IMR-90 (cell line): ENCODE data around the gene PPIP5K2. TPM values are rescaled to one million over a fixed set of nuclear protein-coding genes. Genes with fewer than 3 reads are reported as not detected.

Experiments
- ATAC-seq: fragments of 200-7000 bp; cut with Tn5 transposase; 2 replicates; pipeline ENCODE4 v1.9.1; 2020; ENCODE audit warnings: low read depth, mild to moderate bottlenecking, moderate library complexity
- BruUV-seq: library from RNA; stranded (reverse); fragments of 400-500 nt; replicated peaks from 2 replicates; lab custom pipeline; 2021; lab: Mats Ljungman, UMichigan
- CTCF ChIA-PET: fragments of 300-600 bp; formaldehyde crosslinking; extraction: SDS; loops from one replicate; lab custom pipeline; 2021; ENCODE audit warnings: antibody characterized with exemption; lab: Yijun Ruan, JAX
- POLR2A ChIA-PET: fragments of 300-600 bp; sonication (Branson Sonifier 250); formaldehyde crosslinking; loops from one replicate; lab custom pipeline; 2022; ENCODE audit warnings: antibody characterized with exemption; ENCODE audit not compliant: unreplicated experiment; lab: Charles Lee
- DNase-seq: peaks from one replicate; pipeline ENCODE4 v3.0.0; 2013
- H2AFZ ChIP-seq: replicated peaks from 2 replicates; pipeline ENCODE3; 2013; ENCODE audit warnings: low read length, mild to moderate bottlenecking; ENCODE audit not compliant: poor library complexity
- H2AK5ac ChIP-seq: 2 replicates; pipeline ENCODE4 v1.6.1; 2013; ENCODE audit warnings: low read depth, low read length, inconsistent platforms
- H2AK9ac ChIP-seq: replicated peaks from 2 replicates; pipeline ENCODE3; 2013; ENCODE audit warnings: mild to moderate bottlenecking, low read depth, low read length, moderate library complexity; ENCODE audit not compliant: poor library complexity
- H2BK120ac ChIP-seq: 2 replicates; pipeline ENCODE4 v1.6.1; 2013; ENCODE audit warnings: low read depth, low read length, inconsistent platforms
- H2BK15ac ChIP-seq: 3 replicates; pipeline ENCODE4 v1.6.1; 2013; ENCODE audit warnings: low read depth, low read length, inconsistent platforms
- H2BK20ac ChIP-seq: 2 replicates; pipeline ENCODE4 v1.6.1; 2013; ENCODE audit warnings: low read depth, mild to moderate bottlenecking, inconsistent platforms, low read length, moderate library complexity
- H2BK5ac ChIP-seq: 2 replicates; pipeline ENCODE4 v1.6.1; 2013; ENCODE audit warnings: mild to moderate bottlenecking, low read depth, low read length, inconsistent platforms; ENCODE audit not compliant: poor library complexity, severe bottlenecking
- H3K14ac ChIP-seq: replicated peaks from 2 replicates; pipeline ENCODE4 v1.6.1; 2013; ENCODE audit warnings: low read depth, low read length, inconsistent platforms
- H3K18ac ChIP-seq: 2 replicates; pipeline ENCODE4 v1.6.1; 2013; ENCODE audit warnings: low read depth, low read length, control low read depth
- H3K23ac ChIP-seq: 2 replicates; pipeline ENCODE4 v1.6.1; 2013; ENCODE audit warnings: low read depth, low read length, inconsistent platforms
- H3K27ac ChIP-seq: 2 replicates; pipeline ENCODE4 v1.5.1; 2013; ENCODE audit warnings: mild to moderate bottlenecking, control low read depth, low read length; ENCODE audit not compliant: insufficient read depth
- H3K27me3 ChIP-seq: 2 replicates; pipeline ENCODE4 v1.6.1; 2013; ENCODE audit warnings: low read length; ENCODE audit not compliant: control insufficient read depth, insufficient read depth
- H3K36me3 ChIP-seq: 2 replicates; pipeline ENCODE4 v1.6.1; 2013; ENCODE audit warnings: low read length, mixed read lengths; ENCODE audit not compliant: control insufficient read depth, insufficient read depth
- H3K4ac ChIP-seq: 2 replicates; pipeline ENCODE4 v1.6.1; 2013; ENCODE audit warnings: low read depth, low read length, inconsistent platforms
- H3K4me1 ChIP-seq: 2 replicates; pipeline ENCODE4 v1.6.1; 2013; ENCODE audit warnings: low read length, mixed read lengths; ENCODE audit not compliant: control insufficient read depth, insufficient read depth
- H3K4me2 ChIP-seq: 2 replicates; pipeline ENCODE4 v1.6.1; 2013; ENCODE audit warnings: low read depth, mild to moderate bottlenecking, control low read depth, low read length, moderate library complexity
- H3K4me3 ChIP-seq: 2 replicates; pipeline ENCODE4 v1.5.1; 2013; ENCODE audit warnings: low read depth, mild to moderate bottlenecking, control low read depth, low read length, moderate library complexity; ENCODE audit not compliant: insufficient read depth
- H3K56ac ChIP-seq: 2 replicates; pipeline ENCODE4 v1.6.1; 2013; ENCODE audit warnings: low read length, inconsistent platforms; ENCODE audit not compliant: insufficient read depth; ENCODE audit errors: extremely low read depth
- H3K79me1 ChIP-seq, 2 experiments: 2 replicates each; pipeline ENCODE4 v1.6.1; 2013; ENCODE audit warnings: low read length in 2 of 2, inconsistent platforms in 1 of 2, low read depth in 1 of 2
- H3K9ac ChIP-seq: 2 replicates; pipeline ENCODE4 v1.6.1; 2013; ENCODE audit warnings: low read depth, low read length, control low read depth
- H3K9me1 ChIP-seq: 2 replicates; pipeline ENCODE4 v1.6.1; 2013; ENCODE audit warnings: low read length, inconsistent platforms; ENCODE audit not compliant: insufficient read depth
- H3K9me3 ChIP-seq: 2 replicates; pipeline ENCODE4 v1.6.1; 2013; ENCODE audit warnings: low read length; ENCODE audit not compliant: control insufficient read depth, insufficient read depth
- H4K20me1 ChIP-seq: 2 replicates; pipeline ENCODE4 v1.6.1; 2013; ENCODE audit warnings: low read length, inconsistent platforms; ENCODE audit not compliant: insufficient read depth
- H4K5ac ChIP-seq: 2 replicates; pipeline ENCODE4 v1.6.1; 2013; ENCODE audit warnings: mild to moderate bottlenecking, low read depth, low read length, control low read depth
- H4K8ac ChIP-seq, 2 experiments: 2 replicates each; pipeline ENCODE4 v1.6.1; 2013; ENCODE audit warnings: low read depth in 2 of 2, low read length in 2 of 2, control low read depth in 1 of 2, inconsistent platforms in 1 of 2
- H4K91ac ChIP-seq: 2 replicates; pipeline ENCODE4 v1.6.1; 2013; ENCODE audit warnings: low read depth, low read length, inconsistent platforms; ENCODE audit not compliant: insufficient read depth
- BHLHE40 ChIP-seq: fragments of 150-350 bp; IDR thresholded peaks from 2 replicates; pipeline ENCODE4 v1.6.1; 2016; ENCODE audit warnings: mild to moderate bottlenecking, low read depth, low read length
- CEBPB ChIP-seq: IDR thresholded peaks from 2 replicates; pipeline ENCODE4 v1.6.1; 2012; ENCODE audit warnings: low read depth, low read length, improper control_type of control experiment
- CHD1 ChIP-seq: IDR thresholded peaks from 2 replicates; pipeline ENCODE4 v1.6.1; 2012; ENCODE audit warnings: low read depth, low read length, improper control_type of control experiment
- FOS ChIP-seq: fragments of 150-350 bp; IDR thresholded peaks from 2 replicates; pipeline ENCODE4 v1.6.1; 2016; ENCODE audit warnings: low read depth, low read length
- MAFK ChIP-seq: IDR thresholded peaks from 2 replicates; pipeline ENCODE4 v1.6.1; 2012; ENCODE audit warnings: low read depth, low read length, improper control_type of control experiment
- MAZ ChIP-seq: IDR thresholded peaks from 2 replicates; pipeline ENCODE4 v1.6.1; 2012; ENCODE audit warnings: low read depth, mild to moderate bottlenecking, low read length, improper control_type of control experiment, moderate library complexity, borderline replicate concordance
- MXI1 ChIP-seq: IDR thresholded peaks from 2 replicates; pipeline ENCODE4 v1.6.1; 2012; ENCODE audit warnings: low read depth, mild to moderate bottlenecking, low read length, moderate library complexity, borderline replicate concordance
- NFE2L2 ChIP-seq: fragments of 150-350 bp; IDR thresholded peaks from 2 replicates; pipeline ENCODE4 v1.6.1; 2016; ENCODE audit warnings: low read depth, mild to moderate bottlenecking, low read length
- POLR2A ChIP-seq: IDR thresholded peaks from 2 replicates; pipeline ENCODE4 v1.6.1; 2012; ENCODE audit warnings: mild to moderate bottlenecking, low read depth, low read length
- RAD21 ChIP-seq: IDR thresholded peaks from 2 replicates; pipeline ENCODE4 v1.6.1; 2012; ENCODE audit warnings: low read length, improper control_type of control experiment
- RCOR1 ChIP-seq: IDR thresholded peaks from 2 replicates; pipeline ENCODE4 v1.6.1; 2012; ENCODE audit warnings: mild to moderate bottlenecking, low read length, improper control_type of control experiment; ENCODE audit not compliant: insufficient replicate concordance
- RFX5 ChIP-seq: IDR thresholded peaks from 2 replicates; pipeline ENCODE4 v1.8.0; 2012; ENCODE audit warnings: low read depth, mild to moderate bottlenecking, low read length, moderate library complexity
- SMC3 ChIP-seq: fragments of 150-350 bp; IDR thresholded peaks from 2 replicates; pipeline ENCODE4 v1.6.1; 2016; ENCODE audit warnings: low read depth, mild to moderate bottlenecking, antibody characterized with exemption, low read length, moderate library complexity
- WGBS, 2 experiments: methylation state at CpG; one replicate each; pipeline versions ENCODE4 v1.1.5 to v1.1.7; 2013; ENCODE audit warnings: missing lambda C conversion rate in 2 of 2; ENCODE audit not compliant: insufficient read length in 1 of 2; ENCODE audit errors: extremely low coverage in 2 of 2; 5-methylcytosine and 5-hydroxymethylcytosine counted together
- dilution Hi-C: fragments of 300-500 bp; cut with HindIII; formaldehyde crosslinking; loops from one replicate; pipeline ENCODE4 v1.14.3; 2018; ENCODE audit warnings: low sequenced_read_pairs; ENCODE audit not compliant: unreplicated experiment
- in situ Hi-C: fragments of 300-500 bp; cut with MboI; formaldehyde crosslinking; loops from 3 replicates; pipeline ENCODE4 v1.14.3; 2019; ENCODE audit warnings: low sequenced_read_pairs, inconsistent platforms, mixed read lengths
- intact Hi-C: fragments of 100-400 bp; cut with micrococcal nuclease; formaldehyde crosslinking; loops from 2 replicates; pipeline ENCODE4 v1.10.0; 2022
- polyA plus RNA-seq, 3 experiments: library from polyadenylated mRNA; depleted of rRNA; stranded (reverse); fragments of >200 nt; gene quantifications; 2 replicates each; pipeline ENCODE4 v1.2.3, GENCODE V29; 2012; ENCODE audit warnings: low replicate concordance in 1 of 3
- total RNA-seq: library from RNA; depleted of rRNA; stranded (reverse); fragments of >200 nt; gene quantifications from 2 replicates; pipeline ENCODE4 v1.2.3, GENCODE V29; 2012
- TF ChIP-seq, protein P1 (sequence below): conservative IDR thresholded peaks from 2 replicates; pipeline ENCODE4 v1.5.1; 2012; ENCODE audit warnings: mild to moderate bottlenecking, low read depth, low read length, improper control_type of control experiment
- TF ChIP-seq, protein P2 (sequence below): fragments of 150-350 bp; IDR thresholded peaks from 2 replicates; pipeline ENCODE4 v1.6.1; 2017; ENCODE audit warnings: mild to moderate bottlenecking, antibody characterized with exemption, low read length, low read depth
- TF ChIP-seq, protein P3 (sequence below): fragments of 150-350 bp; IDR thresholded peaks from 2 replicates; pipeline ENCODE4 v1.6.1; 2016; ENCODE audit warnings: low read depth, mild to moderate bottlenecking, low read length, moderate library complexity, borderline replicate concordance

PPIP5K2 gene
- total and polyA plus RNA-seq, 2 of the 4 experiments (the other 2 are of a cell fraction): 32.4 to 67.6 TPM

DNA sequence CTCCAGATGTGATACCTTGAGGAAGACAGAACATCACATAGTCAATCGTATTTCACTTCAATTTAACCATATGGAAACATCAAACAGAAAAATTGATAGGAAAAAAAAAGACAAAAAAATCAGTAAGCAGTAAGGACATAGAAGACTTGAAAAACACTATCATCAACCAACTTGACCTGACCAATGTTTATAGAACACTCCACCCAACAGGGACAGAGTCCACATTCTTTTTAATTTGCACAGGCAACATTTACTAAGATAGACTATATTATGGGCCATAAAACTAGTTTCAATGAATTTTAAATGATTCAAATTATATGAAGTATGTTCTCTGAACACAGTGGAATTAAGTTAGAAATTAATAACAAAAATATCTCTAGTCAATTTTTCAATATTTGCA is 117.7 kb downstream of the PPIP5K2 start:
- H3K56ac ChIP-seq: no peak overlapping the region
- no peaks in the 10 kb centered on the region for H3K79me1 ChIP-seq
- H4K20me1 ChIP-seq: no peaks in the 10 kb centered on the region
- no peak overlapping the region for H3K23ac ChIP-seq
- no peak overlapping the region for H3K4me3 ChIP-seq
- no peaks in the 10 kb centered on the region for H3K9me1 ChIP-seq
- POLR2A ChIA-PET: no interaction called here
- H3K9ac ChIP-seq: no peak overlapping the region
- no peak overlapping the region for H2AK9ac ChIP-seq
- no peak overlapping the region for H2BK15ac ChIP-seq
- no peak overlapping the region for H4K5ac ChIP-seq
- WGBS, 2 experiments: no CpG with 5 or more reads among the region's 1 CpG
- H3K36me3 ChIP-seq: no peaks in the 10 kb centered on the region
- H3K4me1 ChIP-seq: no peaks in the 10 kb centered on the region
- CTCF ChIA-PET: no interaction called here
- H3K18ac ChIP-seq: no peak overlapping the region
- no peak overlapping the region for H2BK5ac ChIP-seq
- no peak overlapping the region for H3K4ac ChIP-seq
- no peak overlapping the region for H2BK20ac ChIP-seq
- intact Hi-C loops (no loop called here), in situ Hi-C loops (no loop called here), dilution Hi-C loops (no loop called here)
- no peaks in the 10 kb centered on the region for H3K27me3 ChIP-seq
- no peak overlapping the region for H4K91ac ChIP-seq
- DNase-seq: no peak
- ATAC-seq: no peak
- TF ChIP-seq RFX5: no peak
- no peak for TF ChIP-seq POLR2A
- TF ChIP-seq, protein P1, sequence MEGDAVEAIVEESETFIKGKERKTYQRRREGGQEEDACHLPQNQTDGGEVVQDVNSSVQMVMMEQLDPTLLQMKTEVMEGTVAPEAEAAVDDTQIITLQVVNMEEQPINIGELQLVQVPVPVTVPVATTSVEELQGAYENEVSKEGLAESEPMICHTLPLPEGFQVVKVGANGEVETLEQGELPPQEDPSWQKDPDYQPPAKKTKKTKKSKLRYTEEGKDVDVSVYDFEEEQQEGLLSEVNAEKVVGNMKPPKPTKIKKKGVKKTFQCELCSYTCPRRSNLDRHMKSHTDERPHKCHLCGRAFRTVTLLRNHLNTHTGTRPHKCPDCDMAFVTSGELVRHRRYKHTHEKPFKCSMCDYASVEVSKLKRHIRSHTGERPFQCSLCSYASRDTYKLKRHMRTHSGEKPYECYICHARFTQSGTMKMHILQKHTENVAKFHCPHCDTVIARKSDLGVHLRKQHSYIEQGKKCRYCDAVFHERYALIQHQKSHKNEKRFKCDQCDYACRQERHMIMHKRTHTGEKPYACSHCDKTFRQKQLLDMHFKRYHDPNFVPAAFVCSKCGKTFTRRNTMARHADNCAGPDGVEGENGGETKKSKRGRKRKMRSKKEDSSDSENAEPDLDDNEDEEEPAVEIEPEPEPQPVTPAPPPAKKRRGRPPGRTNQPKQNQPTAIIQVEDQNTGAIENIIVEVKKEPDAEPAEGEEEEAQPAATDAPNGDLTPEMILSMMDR: no peak
- no peak for TF ChIP-seq CEBPB
- TF ChIP-seq BHLHE40: no peak
- no peak for TF ChIP-seq RAD21
- no peak for TF ChIP-seq SMC3
- no peak for TF ChIP-seq MAZ
- TF ChIP-seq MXI1: no peak
- TF ChIP-seq NFE2L2: no peak
- TF ChIP-seq, protein P2, sequence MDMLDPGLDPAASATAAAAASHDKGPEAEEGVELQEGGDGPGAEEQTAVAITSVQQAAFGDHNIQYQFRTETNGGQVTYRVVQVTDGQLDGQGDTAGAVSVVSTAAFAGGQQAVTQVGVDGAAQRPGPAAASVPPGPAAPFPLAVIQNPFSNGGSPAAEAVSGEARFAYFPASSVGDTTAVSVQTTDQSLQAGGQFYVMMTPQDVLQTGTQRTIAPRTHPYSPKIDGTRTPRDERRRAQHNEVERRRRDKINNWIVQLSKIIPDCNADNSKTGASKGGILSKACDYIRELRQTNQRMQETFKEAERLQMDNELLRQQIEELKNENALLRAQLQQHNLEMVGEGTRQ: no peak
- no peak for TF ChIP-seq CHD1
- TF ChIP-seq, protein P3, sequence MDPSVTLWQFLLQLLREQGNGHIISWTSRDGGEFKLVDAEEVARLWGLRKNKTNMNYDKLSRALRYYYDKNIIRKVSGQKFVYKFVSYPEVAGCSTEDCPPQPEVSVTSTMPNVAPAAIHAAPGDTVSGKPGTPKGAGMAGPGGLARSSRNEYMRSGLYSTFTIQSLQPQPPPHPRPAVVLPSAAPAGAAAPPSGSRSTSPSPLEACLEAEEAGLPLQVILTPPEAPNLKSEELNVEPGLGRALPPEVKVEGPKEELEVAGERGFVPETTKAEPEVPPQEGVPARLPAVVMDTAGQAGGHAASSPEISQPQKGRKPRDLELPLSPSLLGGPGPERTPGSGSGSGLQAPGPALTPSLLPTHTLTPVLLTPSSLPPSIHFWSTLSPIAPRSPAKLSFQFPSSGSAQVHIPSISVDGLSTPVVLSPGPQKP: no peak
- no peak for TF ChIP-seq RCOR1
- TF ChIP-seq FOS: no peak
- TF ChIP-seq MAFK: no peak
- no peak overlapping the region for H3K4me2 ChIP-seq
- H2BK120ac ChIP-seq: no peak overlapping the region
- no peak overlapping the region for H3K14ac ChIP-seq
- H2AK5ac ChIP-seq: no peak overlapping the region
- no peak overlapping the region for H2AFZ ChIP-seq
- no peak overlapping the region for H3K27ac ChIP-seq
- no peaks in the 10 kb centered on the region for H3K9me3 ChIP-seq
- BruUV-seq: no TSS peak
- H4K8ac ChIP-seq: no peak overlapping the region
